Esophagus muscularis mucosa (tissue), 4 donors: ENCODE results near the gene TP53. TPM values are rescaled to one million over a fixed set of nuclear protein-coding genes. Genes with fewer than 3 reads are reported as not detected.

Experiments used
- DNase-seq: peaks from one replicate; pipeline ENCODE4 v3.0.0-alpha.2; 2017; ENCODE audit errors: extremely low spot score
- H3K27ac ChIP-seq, 4 donors: fragments of 200-600 bp; sonication (generic); replicated peaks in 1 of 4; 1 replicate in 3 of 4; 2 replicates in 1 of 4; pipeline ENCODE4 v1.5.1; 2016 to 2019; ENCODE audit warnings: mild to moderate bottlenecking in 1 of 4
- H3K27me3 ChIP-seq, 4 donors: fragments of 200-600 bp; sonication (generic); one replicate each; pipeline versions ENCODE4 v1.5.1 to v1.6.0; 2016 to 2019
- H3K36me3 ChIP-seq, 4 donors: fragments of 200-600 bp; sonication (generic); one replicate each; pipeline ENCODE4 v1.5.1; 2016 to 2019
- H3K4me1 ChIP-seq, 4 donors: fragments of 200-600 bp; sonication (generic); one replicate each; pipeline ENCODE4 v1.5.1; 2016 to 2019
- H3K4me3 ChIP-seq, 4 donors: fragments of 200-600 bp; sonication (generic); 1 replicate in 2 of 4; 2 replicates in 2 of 4; pipeline ENCODE4 v1.5.1; 2016 to 2019; ENCODE audit warnings: mild to moderate bottlenecking in 4 of 4, moderate library complexity in 1 of 4
- H3K9me3 ChIP-seq, 4 donors: fragments of 200-600 bp; sonication (generic); 1 replicate in 3 of 4; 2 replicates in 1 of 4; pipeline ENCODE4 v1.5.1; 2016 to 2019
- EP300 ChIP-seq: sonication (generic); formaldehyde crosslinking; IDR thresholded peaks from one replicate; pipeline ENCODE4 v1.6.1; 2017; ENCODE audit warnings: antibody characterized with exemption
- POLR2A ChIP-seq: fragments of 450-650 bp; IDR thresholded peaks from one replicate; pipeline ENCODE4 v1.6.1; 2017; ENCODE audit warnings: antibody characterized with exemption, moderate library complexity, mild to moderate bottlenecking, low read depth
- POLR2AphosphoS5 ChIP-seq, 2 donors: sonication (generic); formaldehyde crosslinking; IDR thresholded peaks; one replicate each; pipeline ENCODE4 v1.6.1; 2017; ENCODE audit warnings: antibody characterized with exemption in 2 of 2
- WGBS: methylation state at CpG from one replicate; pipeline ENCODE4 v1.1.5; 2018; 5-methylcytosine and 5-hydroxymethylcytosine counted together
- intact Hi-C: fragments of 100-400 bp; cut with DNase I; formaldehyde crosslinking; loops from one replicate; pipeline ENCODE4 v1.15.1; 2023
- total RNA-seq, 4 donors: library from RNA; depleted of rRNA; stranded (reverse); fragments of >200 nt; gene quantifications; one replicate each; pipeline versions ENCODE4 v1.1.0 to v1.2.1, GENCODE V29; 2016
- TF ChIP-seq, protein P1 (sequence below), 3 experiments: fragments of 200-600 bp in 2 of 3; fragments of 450-650 bp in 1 of 3; sonication (generic) in 2 of 3; IDR thresholded peaks; one replicate each; pipeline ENCODE4 v1.5.1; 2017 to 2019; ENCODE audit warnings: antibody characterized with exemption in 3 of 3, mild to moderate bottlenecking in 2 of 3, moderate library complexity in 1 of 3

The TP53 gene
- total RNA-seq, 4 donors from 2014 or later = 14.9 to 18.3 (median 16.1) TPM

DNA sequence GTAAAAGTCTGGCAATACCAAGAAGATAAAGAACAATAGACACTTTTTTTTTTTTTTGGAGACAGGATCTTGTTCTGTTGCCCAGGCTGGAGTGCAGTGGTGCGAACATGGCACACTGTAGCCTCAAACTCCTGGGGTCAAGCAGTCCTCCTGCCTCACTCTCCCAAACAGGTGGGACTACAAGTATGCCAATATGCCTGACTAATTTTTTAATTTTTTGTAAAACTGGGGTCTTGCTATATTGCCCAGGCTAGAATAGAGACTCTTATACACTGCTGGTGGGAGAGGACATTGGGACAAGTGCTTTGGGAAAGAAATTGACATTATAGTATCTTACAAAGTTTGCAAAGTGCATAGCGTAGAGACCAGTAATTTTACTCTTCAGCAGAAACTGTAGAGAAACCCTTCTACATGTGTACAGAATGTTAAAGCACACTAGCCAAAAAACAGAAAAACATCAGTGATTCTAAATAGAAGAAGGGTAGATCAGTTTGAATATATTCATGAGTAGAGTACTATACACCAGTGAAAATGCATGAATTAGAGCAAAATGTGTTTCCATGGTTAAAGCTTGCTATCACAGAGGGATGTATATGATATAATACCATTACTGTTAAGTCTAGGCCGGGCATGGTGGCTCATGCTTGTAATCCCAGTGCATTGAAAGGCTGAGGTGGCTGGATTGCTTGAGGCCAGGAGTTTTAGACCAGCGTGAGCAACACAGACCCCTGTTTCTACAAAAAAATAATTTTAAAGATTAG, 10.7 kb upstream of the TP53 start:
- H3K27ac ChIP-seq = no peak overlapping the region
- no peaks in the 10 kb centered on the region for H3K4me1 ChIP-seq
- H3K36me3 ChIP-seq = peaks cover 27 to 57% (median 35%) of the 10 kb centered on the region in 4 donors
- H3K27me3 ChIP-seq = peaks cover 0 to 27% (median 0%) of the 10 kb centered on the region in 4 donors
- intact Hi-C loops = no loop called here
- H3K9me3 ChIP-seq = no peaks in the 10 kb centered on the region
- no peak for DNase-seq
- 98% methylated on average over 4 of the region's 4 CpGs for WGBS
- no peak for TF ChIP-seq POLR2A
- H3K4me3 ChIP-seq = no peak overlapping the region

DNA sequence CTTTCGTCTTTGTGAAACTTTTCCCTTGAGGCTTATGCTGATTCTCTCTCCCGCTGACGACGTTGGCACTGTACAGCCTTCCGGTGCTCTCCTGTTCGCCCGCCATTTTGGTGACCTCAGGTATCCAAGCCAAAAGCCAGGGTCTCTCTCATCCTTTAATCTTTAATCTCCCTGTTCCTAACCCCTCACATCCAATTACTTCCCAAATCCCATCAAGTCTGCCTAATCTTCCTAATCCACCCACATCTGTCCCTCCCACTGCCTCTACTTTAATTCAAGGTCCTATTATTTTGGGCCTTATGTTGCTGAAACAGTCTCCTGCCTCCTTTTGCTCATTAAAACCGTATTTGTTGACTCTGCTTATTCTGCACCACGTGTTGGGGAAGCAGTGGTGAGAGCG, 8.3 kb upstream of the TP53 start:
- H3K27me3 ChIP-seq = peaks cover 0 to 3% (median 0%) of the 10 kb centered on the region in 4 donors

DNA sequence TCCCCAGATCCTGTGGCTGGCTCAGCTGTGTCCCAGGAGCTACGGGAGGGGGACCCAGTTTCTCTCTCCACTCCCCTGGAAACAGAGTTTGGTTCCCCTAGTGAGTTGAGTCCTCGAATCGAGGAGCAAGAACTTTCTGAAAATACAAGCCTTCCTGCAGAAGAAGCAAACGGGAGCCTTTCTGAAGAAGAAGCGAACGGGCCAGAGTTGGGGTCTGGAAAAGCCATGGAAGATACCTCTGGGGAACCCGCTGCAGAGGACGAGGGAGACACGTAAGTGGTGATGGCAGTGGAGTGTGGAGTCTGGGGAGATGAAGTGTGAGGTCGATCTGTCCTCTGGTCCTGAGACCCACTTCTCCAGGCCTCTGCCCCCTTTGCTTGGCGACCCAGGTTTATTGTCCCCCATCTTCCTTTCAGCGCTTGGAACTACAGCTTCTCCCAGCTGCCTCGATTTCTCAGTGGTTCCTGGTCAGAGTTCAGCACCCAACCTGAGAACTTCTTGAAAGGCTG, 1.6 kb upstream of the TP53 start:
- 16% methylated on average over 12 of the region's 13 CpGs for WGBS
- H3K27ac ChIP-seq = peak overlapping the region; percentile 80 to 95 (median 90)
- H3K9me3 ChIP-seq = no peaks in the 10 kb centered on the region
- intact Hi-C loops = no loop called here
- H3K27me3 ChIP-seq = no peaks in the 10 kb centered on the region
- H3K36me3 ChIP-seq = peaks cover 0 to 27% (median 10%) of the 10 kb centered on the region in 4 donors
- H3K4me3 ChIP-seq = peak overlapping the region; percentile 68 to 87 (median 81)
- no peak for DNase-seq
- H3K4me1 ChIP-seq = peaks cover 22 to 36% (median 35%) of the 10 kb centered on the region in 4 donors
- no peak for TF ChIP-seq EP300
- TF ChIP-seq, protein P1, sequence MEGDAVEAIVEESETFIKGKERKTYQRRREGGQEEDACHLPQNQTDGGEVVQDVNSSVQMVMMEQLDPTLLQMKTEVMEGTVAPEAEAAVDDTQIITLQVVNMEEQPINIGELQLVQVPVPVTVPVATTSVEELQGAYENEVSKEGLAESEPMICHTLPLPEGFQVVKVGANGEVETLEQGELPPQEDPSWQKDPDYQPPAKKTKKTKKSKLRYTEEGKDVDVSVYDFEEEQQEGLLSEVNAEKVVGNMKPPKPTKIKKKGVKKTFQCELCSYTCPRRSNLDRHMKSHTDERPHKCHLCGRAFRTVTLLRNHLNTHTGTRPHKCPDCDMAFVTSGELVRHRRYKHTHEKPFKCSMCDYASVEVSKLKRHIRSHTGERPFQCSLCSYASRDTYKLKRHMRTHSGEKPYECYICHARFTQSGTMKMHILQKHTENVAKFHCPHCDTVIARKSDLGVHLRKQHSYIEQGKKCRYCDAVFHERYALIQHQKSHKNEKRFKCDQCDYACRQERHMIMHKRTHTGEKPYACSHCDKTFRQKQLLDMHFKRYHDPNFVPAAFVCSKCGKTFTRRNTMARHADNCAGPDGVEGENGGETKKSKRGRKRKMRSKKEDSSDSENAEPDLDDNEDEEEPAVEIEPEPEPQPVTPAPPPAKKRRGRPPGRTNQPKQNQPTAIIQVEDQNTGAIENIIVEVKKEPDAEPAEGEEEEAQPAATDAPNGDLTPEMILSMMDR (IDR thresholded peaks at IDR 0.05) = no peak
- TF ChIP-seq POLR2A = no peak
- no peak for TF ChIP-seq POLR2AphosphoS5 (IDR thresholded peaks at IDR 0.05)

More for the DNA sequence above, 8.3 kb upstream of the TP53 start:
- no peak overlapping the region for H3K4me3 ChIP-seq
- H3K27ac ChIP-seq = no peak overlapping the region
- no peak for TF ChIP-seq EP300
- 94% methylated on average over 10 of the region's 10 CpGs for WGBS
- H3K36me3 ChIP-seq = peaks cover 4 to 52% (median 18%) of the 10 kb centered on the region in 4 donors
- no peaks in the 10 kb centered on the region for H3K4me1 ChIP-seq
- intact Hi-C loops = no loop called here
- H3K9me3 ChIP-seq = no peaks in the 10 kb centered on the region
- DNase-seq = no peak

DNA sequence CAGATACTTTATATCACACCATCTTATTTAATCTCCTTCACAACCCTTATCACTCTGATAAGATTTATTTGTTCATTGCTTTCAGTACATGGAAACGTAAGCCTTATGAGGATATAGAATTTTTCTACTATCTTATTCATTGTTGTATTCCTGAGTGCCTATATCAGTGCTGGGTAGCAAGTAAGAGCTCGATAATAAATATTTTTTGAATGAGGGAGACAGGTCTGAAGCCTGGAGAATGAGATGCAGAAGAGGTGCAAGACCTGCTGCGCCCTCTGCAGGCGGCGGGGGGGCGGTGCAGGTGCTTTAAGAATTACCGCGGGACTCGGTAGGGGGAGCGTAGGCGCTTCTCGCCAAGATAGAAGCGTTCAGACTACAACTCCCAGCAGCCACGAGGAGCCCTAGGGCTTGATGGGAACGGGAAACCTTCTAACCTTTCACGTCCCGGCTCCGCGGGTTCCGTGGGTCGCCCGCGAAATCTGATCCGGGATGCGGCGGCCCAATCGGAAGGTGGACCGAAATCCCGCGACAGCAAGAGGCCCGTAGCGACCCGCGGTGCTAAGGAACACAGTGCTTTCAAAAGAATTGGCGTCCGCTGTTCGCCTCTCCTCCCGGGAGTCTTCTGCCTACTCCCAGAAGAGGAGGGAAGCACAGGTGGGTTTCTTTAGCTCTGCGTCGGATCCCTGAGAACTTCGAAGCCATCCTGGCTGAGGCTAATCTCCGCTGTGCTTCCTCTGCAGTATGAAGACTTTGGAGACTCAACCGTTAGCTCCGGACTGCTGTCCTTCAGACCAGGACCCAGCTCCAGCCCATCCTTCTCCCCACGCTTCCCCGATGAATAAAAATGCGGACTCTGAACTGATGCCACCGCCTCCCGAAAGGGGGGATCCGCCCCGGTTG, 868 bp upstream of the TP53 start, which contains the start of gene WRAP53:
Gene WRAP53 (plus strand): TSS at position 570 of the 900 bp plus-strand sequence. CDS start 172 bp downstream, at position 742.
- Histone ChIP-seq H3K9me3 (no peaks in the 10 kb centered on the region), H3K4me3 (peak within 1 kb of the TSS; percentile 68 to 87 (median 81)), H3K27me3 (no peaks in the 10 kb centered on the region), H3K36me3 (peaks cover 0 to 20% (median 9%) of the 10 kb centered on the region in 4 donors), H3K27ac (peak within 1 kb of the TSS; percentile 90 to 96 (median 92)), H3K4me1 (peaks cover 22 to 40% (median 37%) of the 10 kb centered on the region in 4 donors)
- no peak for TF ChIP-seq EP300
- TF ChIP-seq POLR2AphosphoS5 (IDR thresholded peaks at IDR 0.05) = peak; percentile 62 to 96
- TF ChIP-seq POLR2A = no peak
- TF ChIP-seq, protein P1 (IDR thresholded peaks at IDR 0.05) = peak; percentile 97 to 100 (median 99)
- peak; percentile 99 for DNase-seq
- WGBS = under 1% methylated on average over 35 of the region's 51 CpGs
- intact Hi-C loops = loop anchor here (2.0 kb wide), 1 partner anchor 55 kb away; no protein-coding TSS in a partner anchor

DNA sequence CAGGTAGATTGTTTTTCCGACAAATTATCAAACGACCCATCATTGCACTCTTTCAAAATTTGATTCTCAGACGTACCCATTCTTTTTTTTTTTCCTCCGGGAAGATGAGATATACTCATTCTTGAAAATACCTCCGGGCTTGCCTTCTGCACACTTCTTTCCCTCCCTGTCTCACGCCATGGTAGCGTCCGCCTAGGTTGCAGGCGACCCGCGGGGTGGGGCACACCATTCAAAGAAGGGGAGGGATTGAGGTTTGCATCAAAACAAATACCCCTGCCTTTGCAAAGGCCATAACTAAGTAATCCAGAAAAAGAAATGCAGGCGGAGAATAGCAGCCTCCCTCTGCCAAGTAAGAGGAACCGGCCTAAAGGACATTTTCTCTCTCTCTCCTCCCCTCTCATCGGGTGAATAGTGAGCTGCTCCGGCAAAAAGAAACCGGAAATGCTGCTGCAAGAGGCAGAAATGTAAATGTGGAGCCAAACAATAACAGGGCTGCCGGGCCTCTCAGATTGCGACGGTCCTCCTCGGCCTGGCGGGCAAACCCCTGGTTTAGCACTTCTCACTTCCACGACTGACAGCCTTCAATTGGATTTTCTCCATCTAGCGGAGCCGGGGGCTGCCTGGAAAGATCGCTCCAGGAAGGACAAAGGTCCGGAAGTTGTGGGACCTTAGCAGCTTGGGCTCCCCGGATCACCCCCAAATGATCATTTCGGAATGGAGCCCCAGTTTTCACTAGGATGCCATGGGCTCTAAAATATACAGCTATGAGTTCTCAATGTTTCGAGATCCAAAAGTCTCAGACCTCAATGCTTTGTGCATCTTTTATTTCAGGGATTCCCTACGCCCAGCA, 843 bp downstream of the TP53 start:
- Histone ChIP-seq H3K9me3 (no peaks in the 10 kb centered on the region), H3K36me3 (peaks cover 0 to 10% (median 3%) of the 10 kb centered on the region in 4 donors), H3K27ac (peak overlapping the region; percentile 90 to 96 (median 92)), H3K4me3 (peak overlapping the region; percentile 68 to 87 (median 81)), H3K27me3 (no peaks in the 10 kb centered on the region), H3K4me1 (peaks cover 22 to 40% (median 37%) of the 10 kb centered on the region in 4 donors)
- TF ChIP-seq POLR2AphosphoS5 (IDR thresholded peaks at IDR 0.05) (peak; percentile 87 to 96), EP300 (no peak), POLR2A (peak; percentile 85)
- TF ChIP-seq, protein P1 (IDR thresholded peaks at IDR 0.05) = no peak
- under 1% methylated on average over 29 of the region's 30 CpGs for whole genome bisulfite sequencing
- intact Hi-C loops = loop anchor here (2.0 kb wide), 1 partner anchor 54 kb away; no protein-coding TSS in a partner anchor
- peak; percentile 95 for DNase-seq
